ENCODE results near the gene COLEC12. TPM values are rescaled to one million over a fixed set of nuclear protein-coding genes. Genes with fewer than 3 reads are reported as not detected.
"Not testable (repeated sequence)": the region's sequence is repeated elsewhere in the genome, so short reads cannot be mapped to it uniquely, and the experiment has no call there.

Gene COLEC12
- total RNA-seq, 2 donors from 2014 or later = not detected

DNA sequence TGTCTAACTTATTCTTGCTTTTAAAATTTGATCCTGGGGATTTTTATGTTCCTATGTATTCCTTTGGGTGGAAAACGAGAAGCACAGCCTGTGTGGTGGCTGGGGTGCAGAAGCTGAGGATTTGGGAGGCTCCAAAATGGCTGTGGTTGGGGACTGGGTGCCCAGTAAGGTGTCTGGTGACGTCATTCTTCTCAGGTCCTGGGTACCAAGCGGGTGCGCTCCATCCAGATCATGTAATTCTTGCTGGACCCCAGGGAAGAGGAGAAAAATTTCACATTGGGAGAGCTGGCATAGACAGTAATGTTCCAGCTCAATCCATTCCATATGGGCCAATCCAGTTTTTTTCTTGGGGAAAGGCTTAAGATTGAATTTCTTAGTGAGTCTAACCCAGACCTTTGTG lies 171.6 kb downstream of the COLEC12 start:
- H3K27ac Mint-ChIP-seq = no peak overlapping the region
- DNase-seq (no peak), ATAC-seq (no peak)
- peaks cover 43% of the 10 kb centered on the region for H3K27me3 Mint-ChIP-seq
- no peaks in the 10 kb centered on the region for H3K36me3 Mint-ChIP-seq (ENCODE audit: low read depth)
- no peaks in the 10 kb centered on the region for H3K9me3 ChIP-seq (ENCODE audit: control insufficient read depth, low read length, poor library complexity, severe bottlenecking)
- peaks cover 2% of the 10 kb centered on the region for H3K4me1 Mint-ChIP-seq
- no peak overlapping the region for H3K4me3 Mint-ChIP-seq

DNA sequence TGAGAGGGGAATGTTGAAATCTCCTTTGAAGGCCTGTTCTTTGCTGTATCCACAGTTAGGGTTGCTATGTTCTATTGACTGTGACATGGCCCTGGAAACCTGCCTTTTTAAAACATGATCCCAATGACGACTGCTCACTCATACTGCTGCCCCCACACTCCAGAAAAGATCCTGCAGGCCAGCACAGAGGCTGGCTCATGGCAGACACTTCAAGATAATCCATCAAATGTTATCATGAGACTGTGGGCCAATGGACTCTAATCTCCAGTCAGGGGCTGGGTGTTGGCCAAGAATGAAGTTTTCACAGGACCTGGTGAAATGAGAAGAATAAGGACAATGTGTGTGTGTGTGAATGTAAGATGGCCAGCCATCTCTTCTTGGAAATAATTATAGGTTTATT lies 173.7 kb downstream of the COLEC12 start:
- peaks cover 34% of the 10 kb centered on the region for H3K27me3 Mint-ChIP-seq
- H3K36me3 Mint-ChIP-seq (ENCODE audit: low read depth) = no peaks in the 10 kb centered on the region
- peaks cover 3% of the 10 kb centered on the region for H3K4me1 Mint-ChIP-seq
- no peak overlapping the region for H3K4me3 Mint-ChIP-seq
- ATAC-seq (no peak), DNase-seq (no peak)
- no peaks in the 10 kb centered on the region for H3K9me3 ChIP-seq (ENCODE audit: control insufficient read depth, low read length, poor library complexity, severe bottlenecking)
- no peak overlapping the region for H3K27ac Mint-ChIP-seq

DNA sequence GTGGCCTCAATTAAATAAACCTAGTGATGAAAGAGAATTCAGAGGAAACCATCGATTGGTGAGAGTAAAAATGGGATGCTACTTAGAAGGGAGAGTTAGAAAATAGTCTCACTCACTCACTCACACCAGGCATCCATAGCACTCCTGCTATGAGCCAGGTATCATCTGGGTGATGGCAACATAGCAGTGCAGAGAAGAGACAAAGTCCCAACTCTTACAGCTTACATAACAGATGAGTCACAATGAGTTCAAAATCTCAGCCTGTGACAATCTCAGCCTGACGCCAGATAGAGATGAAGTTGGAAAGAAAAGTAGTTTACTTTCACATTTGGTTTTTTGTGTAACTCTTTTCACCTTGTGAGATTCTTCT lies 177.3 kb downstream of the COLEC12 start:
- ATAC-seq = no peak
- Mint-ChIP-seq H3K27me3 (peaks cover 24% of the 10 kb centered on the region), H3K27ac (no peak overlapping the region)

GRCh38 chr18:321865-322467 lies 178.5 kb downstream of the COLEC12 start:
- no peak for ATAC-seq
- Mint-ChIP-seq H3K27me3 (peaks cover 24% of the 10 kb centered on the region), H3K27ac (no peak overlapping the region), H3K4me1 (peaks cover 3% of the 10 kb centered on the region), H3K36me3 (ENCODE audit: low read depth) (no peaks in the 10 kb centered on the region), H3K4me3 (no peak overlapping the region)
- H3K9me3 ChIP-seq (ENCODE audit: control insufficient read depth, low read length, poor library complexity, severe bottlenecking) = no peaks in the 10 kb centered on the region
- no peak for DNase-seq

More for the DNA sequence above, 177.3 kb downstream of the COLEC12 start:
- H3K4me3 Mint-ChIP-seq = no peak overlapping the region
- peaks cover 3% of the 10 kb centered on the region for H3K4me1 Mint-ChIP-seq
- no peak for DNase-seq
- no peaks in the 10 kb centered on the region for H3K36me3 Mint-ChIP-seq (ENCODE audit: low read depth)
- H3K9me3 ChIP-seq (ENCODE audit: control insufficient read depth, low read length, poor library complexity, severe bottlenecking) = no peaks in the 10 kb centered on the region

GRCh38 chr18:320155-320554 lies 180.3 kb downstream of the COLEC12 start:
- no peak overlapping the region for H3K4me3 Mint-ChIP-seq
- H3K4me1 Mint-ChIP-seq = peaks cover 3% of the 10 kb centered on the region
- H3K27ac Mint-ChIP-seq = no peak overlapping the region
- peaks cover 32% of the 10 kb centered on the region for H3K27me3 Mint-ChIP-seq
- H3K36me3 Mint-ChIP-seq (ENCODE audit: low read depth) = no peaks in the 10 kb centered on the region
- no peak for ATAC-seq
- no peaks in the 10 kb centered on the region for H3K9me3 ChIP-seq (ENCODE audit: control insufficient read depth, low read length, poor library complexity, severe bottlenecking)
- DNase-seq = no peak

DNA sequence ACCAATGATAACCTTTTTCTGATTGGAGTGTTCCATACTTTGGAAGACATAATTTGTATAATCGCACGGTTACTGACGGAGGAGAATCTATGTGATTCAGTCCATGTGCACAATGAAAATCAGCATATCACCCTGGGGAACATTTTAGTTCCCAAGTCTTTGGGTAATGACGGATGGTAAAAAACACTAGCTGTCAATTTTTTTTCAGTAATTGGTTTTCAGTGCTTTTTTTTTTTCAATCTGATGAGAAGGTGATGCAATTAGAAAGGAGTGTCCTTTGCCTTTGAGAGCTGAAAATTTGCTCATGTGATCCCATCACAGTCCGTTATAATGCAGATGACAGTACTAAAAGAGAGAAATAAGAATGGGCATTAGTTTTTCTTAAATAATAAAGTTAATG lies 180.8 kb downstream of the COLEC12 start:
- ATAC-seq = no peak
- peaks cover 32% of the 10 kb centered on the region for H3K27me3 Mint-ChIP-seq
- H3K4me3 Mint-ChIP-seq = no peak overlapping the region
- H3K27ac Mint-ChIP-seq = no peak overlapping the region
- H3K4me1 Mint-ChIP-seq = peaks cover 3% of the 10 kb centered on the region
- DNase-seq = no peak
- no peaks in the 10 kb centered on the region for H3K9me3 ChIP-seq (ENCODE audit: control insufficient read depth, low read length, poor library complexity, severe bottlenecking)
- no peaks in the 10 kb centered on the region for H3K36me3 Mint-ChIP-seq (ENCODE audit: low read depth)

- ATAC-seq = no peak
- no peaks in the 10 kb centered on the region for H3K9me3 ChIP-seq (ENCODE audit: control insufficient read depth, low read length, poor library complexity, severe bottlenecking)
- no peak for DNase-seq
- H3K4me3 Mint-ChIP-seq = no peak overlapping the region
- H3K27ac Mint-ChIP-seq = no peak overlapping the region
- peaks cover 3% of the 10 kb centered on the region for H3K4me1 Mint-ChIP-seq
- peaks cover 32% of the 10 kb centered on the region for H3K27me3 Mint-ChIP-seq
- no peaks in the 10 kb centered on the region for H3K36me3 Mint-ChIP-seq (ENCODE audit: low read depth)
Observed at GRCh38 chr18:318791-319291, 181.7 kb downstream of the COLEC12 start.

GRCh38 chr18:317618-318017 lies 182.9 kb downstream of the COLEC12 start:
- H3K9me3 ChIP-seq (ENCODE audit: control insufficient read depth, low read length, poor library complexity, severe bottlenecking) = no peaks in the 10 kb centered on the region
- no peaks in the 10 kb centered on the region for H3K36me3 Mint-ChIP-seq (ENCODE audit: low read depth)
- H3K27ac Mint-ChIP-seq = no peak overlapping the region
- H3K4me1 Mint-ChIP-seq = peaks cover 1% of the 10 kb centered on the region
- DNase-seq = no peak
- peaks cover 29% of the 10 kb centered on the region for H3K27me3 Mint-ChIP-seq
- ATAC-seq = no peak
- no peak overlapping the region for H3K4me3 Mint-ChIP-seq

DNA sequence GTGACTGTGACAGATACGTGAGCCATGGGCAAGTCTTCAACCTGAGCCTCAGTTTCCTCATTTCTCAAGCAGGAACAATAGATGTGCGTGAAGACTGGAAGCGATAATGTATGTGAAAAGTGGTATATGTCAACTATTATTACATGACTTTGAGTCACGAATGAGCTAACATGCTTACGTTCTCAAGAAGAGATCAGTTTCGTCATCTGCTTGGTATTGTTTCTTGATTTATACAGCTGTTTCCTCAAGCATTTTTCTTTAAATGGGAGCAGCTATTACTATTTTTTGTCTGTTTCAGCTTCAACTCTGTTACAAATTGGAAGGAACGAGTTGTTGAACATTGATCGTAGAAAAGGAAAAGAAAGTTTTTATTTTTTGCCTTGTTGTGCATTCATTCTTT lies 184.1 kb downstream of the COLEC12 start:
- H3K9me3 ChIP-seq (ENCODE audit: control insufficient read depth, low read length, poor library complexity, severe bottlenecking) = no peaks in the 10 kb centered on the region
- no peak for ATAC-seq
- no peaks in the 10 kb centered on the region for H3K4me1 Mint-ChIP-seq
- DNase-seq = no peak
- no peak overlapping the region for H3K27ac Mint-ChIP-seq
- no peak overlapping the region for H3K4me3 Mint-ChIP-seq
- peaks cover 20% of the 10 kb centered on the region for H3K27me3 Mint-ChIP-seq
- no peaks in the 10 kb centered on the region for H3K36me3 Mint-ChIP-seq (ENCODE audit: low read depth)

- no peak for ATAC-seq
- H3K27ac Mint-ChIP-seq = no peak overlapping the region
- H3K27me3 Mint-ChIP-seq = peaks cover 19% of the 10 kb centered on the region
- H3K9me3 ChIP-seq (ENCODE audit: control insufficient read depth, low read length, poor library complexity, severe bottlenecking) = no peaks in the 10 kb centered on the region
- no peaks in the 10 kb centered on the region for H3K4me1 Mint-ChIP-seq
- no peak overlapping the region for H3K4me3 Mint-ChIP-seq
- DNase-seq = no peak
- no peaks in the 10 kb centered on the region for H3K36me3 Mint-ChIP-seq (ENCODE audit: low read depth)
Observed at GRCh38 chr18:313931-314330, 186.6 kb downstream of the COLEC12 start.

- H3K36me3 Mint-ChIP-seq (ENCODE audit: low read depth) = no peaks in the 10 kb centered on the region
- H3K4me3 Mint-ChIP-seq = no peak overlapping the region
- no peak overlapping the region for H3K27ac Mint-ChIP-seq
- ATAC-seq = no peak
- DNase-seq = no peak
- peaks cover 33% of the 10 kb centered on the region for H3K27me3 Mint-ChIP-seq
- no peaks in the 10 kb centered on the region for H3K4me1 Mint-ChIP-seq
- H3K9me3 ChIP-seq (ENCODE audit: control insufficient read depth, low read length, poor library complexity, severe bottlenecking) = no peaks in the 10 kb centered on the region
Observed at GRCh38 chr18:312415-312814, 188.1 kb downstream of the COLEC12 start.

DNA sequence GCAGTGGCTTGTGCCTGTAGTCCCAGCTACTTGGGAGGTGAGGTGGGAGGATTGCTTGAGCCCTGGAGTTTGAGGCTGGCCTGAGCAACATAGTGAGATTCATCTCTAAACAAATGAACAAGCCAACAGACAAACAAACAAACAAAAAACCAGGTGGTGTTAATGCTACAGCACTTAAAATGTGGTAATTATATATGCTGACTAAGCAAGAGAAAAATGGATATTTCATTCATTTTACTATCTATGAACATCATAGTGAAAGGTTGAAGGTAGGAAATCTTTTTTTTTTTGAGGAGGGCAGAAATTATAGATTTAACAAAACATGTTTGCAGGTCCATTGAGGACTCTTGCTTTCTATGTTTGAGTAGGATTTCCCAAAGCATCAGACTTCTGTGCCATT lies 190.5 kb downstream of the COLEC12 start:
- no peak for DNase-seq
- Mint-ChIP-seq H3K36me3 (ENCODE audit: low read depth) (no peaks in the 10 kb centered on the region), H3K4me1 (no peaks in the 10 kb centered on the region), H3K27ac (no peak overlapping the region), H3K4me3 (no peak overlapping the region), H3K27me3 (peaks cover 42% of the 10 kb centered on the region)
- ATAC-seq = no peak
- no peaks in the 10 kb centered on the region for H3K9me3 ChIP-seq (ENCODE audit: control insufficient read depth, low read length, poor library complexity, severe bottlenecking)

DNA sequence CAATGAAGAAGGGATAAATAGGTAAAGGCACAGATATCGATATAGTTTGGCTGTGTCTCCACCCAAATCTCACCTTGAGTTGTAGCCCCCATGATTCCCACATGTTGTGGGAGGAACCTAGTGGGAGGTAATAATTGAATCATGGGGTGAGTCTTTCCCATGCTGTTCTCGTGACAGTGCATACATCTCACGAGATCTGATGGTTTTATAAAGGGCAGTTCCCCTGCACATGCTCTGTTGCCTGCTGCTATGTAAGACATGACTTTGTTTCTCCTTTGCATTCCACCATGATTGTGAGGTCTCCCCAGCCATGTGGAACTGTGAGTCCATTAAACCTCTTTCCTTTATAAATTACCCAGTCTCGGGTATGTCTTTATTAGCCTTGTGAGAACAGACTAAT lies 192.4 kb downstream of the COLEC12 start:
- not testable (repeated sequence) for H3K36me3 Mint-ChIP-seq (ENCODE audit: low read depth); H3K4me1 Mint-ChIP-seq; ATAC-seq; H3K9me3 ChIP-seq (ENCODE audit: control insufficient read depth, low read length, poor library complexity, severe bottlenecking); DNase-seq; H3K4me3 Mint-ChIP-seq; H3K27ac Mint-ChIP-seq
- H3K27me3 Mint-ChIP-seq = peaks cover 51% of the 10 kb centered on the region

GRCh38 chr18:306608-307255 lies 193.8 kb downstream of the COLEC12 start:
- no peaks in the 10 kb centered on the region for H3K9me3 ChIP-seq (ENCODE audit: control insufficient read depth, low read length, poor library complexity, severe bottlenecking)
- Mint-ChIP-seq H3K36me3 (ENCODE audit: low read depth) (no peaks in the 10 kb centered on the region), H3K27me3 (peaks cover 51% of the 10 kb centered on the region), H3K4me3 (no peak overlapping the region), H3K4me1 (no peaks in the 10 kb centered on the region), H3K27ac (no peak overlapping the region)
- DNase-seq (no peak), ATAC-seq (no peak)

Data from T-helper 17 cell (primary cell).